ENCODE data around the gene EFNA3. TPM values are rescaled to one million over a fixed set of nuclear protein-coding genes. Genes with fewer than 3 reads are reported as not detected.

EFNA3 gene
- total and polyA plus RNA-seq, 9 of the 15 experiments (the other 6 are each of a cell fraction or from before 2014, with no cell fraction given), result 0.59 to 7.9 (median 4.7) TPM

DNA sequence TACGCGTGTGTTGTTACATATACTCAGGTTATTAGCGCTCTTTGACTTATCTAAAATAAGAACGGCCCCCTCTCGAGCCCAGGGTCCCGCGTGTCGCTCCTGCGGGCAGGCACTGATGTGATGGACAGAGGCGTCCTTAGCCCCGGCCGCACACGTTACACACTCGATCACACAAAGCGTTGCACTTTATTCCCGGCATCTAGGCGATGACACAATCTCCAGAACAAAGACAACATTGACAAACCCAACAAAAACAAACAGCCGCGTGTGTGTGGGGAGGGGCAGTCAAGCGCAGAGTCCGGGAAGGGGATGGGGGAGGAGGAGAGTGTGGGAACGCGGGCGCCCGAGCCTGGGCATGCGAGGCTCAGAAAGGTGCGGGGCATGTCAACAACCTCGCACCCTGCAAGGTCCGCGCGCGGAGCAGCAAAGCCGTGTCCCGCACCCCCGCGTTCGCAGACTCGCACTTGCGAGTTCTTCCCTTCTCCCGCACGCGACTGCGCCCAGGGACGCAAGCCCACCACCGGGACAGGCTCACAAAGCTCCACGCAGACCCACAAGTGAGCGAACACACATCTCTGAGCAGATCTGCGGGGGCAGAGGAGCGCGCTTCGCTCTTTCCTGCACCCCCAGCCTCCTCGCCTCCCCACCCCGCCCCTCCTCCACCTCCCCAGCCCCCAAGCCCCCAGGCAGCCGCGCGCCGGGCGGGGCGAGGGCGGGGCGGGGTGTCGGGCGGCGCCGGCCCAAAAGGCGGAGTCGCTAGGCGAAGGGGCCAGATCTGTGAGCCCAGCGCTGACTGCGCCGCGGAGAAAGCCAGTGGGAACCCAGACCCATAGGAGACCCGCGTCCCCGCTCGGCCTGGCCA lies 48.7 kb downstream of the EFNA3 start, which contains the start of gene EFNA1 (continued):
- TF ChIP-seq HNRNPLL (IDR thresholded peaks at IDR 0.05; ENCODE audit: low read depth, low read length, poor library complexity, severe bottlenecking), result peak; percentile 97
- peak; percentile 22; the same call in 1 of the 2 replicates for TF ChIP-seq SMARCE1 (IDR thresholded peaks at IDR 0.05)
- peak; percentile 75; the same call in 1 of the 2 replicates for TF ChIP-seq SAFB (IDR thresholded peaks at IDR 0.05; ENCODE audit: borderline replicate concordance, low read depth, low read length)
- peak; percentile 7 for TF ChIP-seq CCNT2 (IDR thresholded peaks at IDR 0.05; ENCODE audit: borderline replicate concordance, extremely low read depth, insufficient read length, low read depth, low read length)
- no peak for TF ChIP-seq PBX2 (CRISPR knock-in tag; IDR thresholded peaks at IDR 0.05; ENCODE audit: low read depth)
- no peak for TF ChIP-seq PBX2 (tag; conservative IDR thresholded peaks at IDR 0.05; ENCODE audit: low read depth)
- 0 out of 2 replicates have a peak, but pooled peaks have one; percentile 13 for TF ChIP-seq CREM (IDR thresholded peaks at IDR 0.05; ENCODE audit: low read depth)
- TF ChIP-seq, protein P1, sequence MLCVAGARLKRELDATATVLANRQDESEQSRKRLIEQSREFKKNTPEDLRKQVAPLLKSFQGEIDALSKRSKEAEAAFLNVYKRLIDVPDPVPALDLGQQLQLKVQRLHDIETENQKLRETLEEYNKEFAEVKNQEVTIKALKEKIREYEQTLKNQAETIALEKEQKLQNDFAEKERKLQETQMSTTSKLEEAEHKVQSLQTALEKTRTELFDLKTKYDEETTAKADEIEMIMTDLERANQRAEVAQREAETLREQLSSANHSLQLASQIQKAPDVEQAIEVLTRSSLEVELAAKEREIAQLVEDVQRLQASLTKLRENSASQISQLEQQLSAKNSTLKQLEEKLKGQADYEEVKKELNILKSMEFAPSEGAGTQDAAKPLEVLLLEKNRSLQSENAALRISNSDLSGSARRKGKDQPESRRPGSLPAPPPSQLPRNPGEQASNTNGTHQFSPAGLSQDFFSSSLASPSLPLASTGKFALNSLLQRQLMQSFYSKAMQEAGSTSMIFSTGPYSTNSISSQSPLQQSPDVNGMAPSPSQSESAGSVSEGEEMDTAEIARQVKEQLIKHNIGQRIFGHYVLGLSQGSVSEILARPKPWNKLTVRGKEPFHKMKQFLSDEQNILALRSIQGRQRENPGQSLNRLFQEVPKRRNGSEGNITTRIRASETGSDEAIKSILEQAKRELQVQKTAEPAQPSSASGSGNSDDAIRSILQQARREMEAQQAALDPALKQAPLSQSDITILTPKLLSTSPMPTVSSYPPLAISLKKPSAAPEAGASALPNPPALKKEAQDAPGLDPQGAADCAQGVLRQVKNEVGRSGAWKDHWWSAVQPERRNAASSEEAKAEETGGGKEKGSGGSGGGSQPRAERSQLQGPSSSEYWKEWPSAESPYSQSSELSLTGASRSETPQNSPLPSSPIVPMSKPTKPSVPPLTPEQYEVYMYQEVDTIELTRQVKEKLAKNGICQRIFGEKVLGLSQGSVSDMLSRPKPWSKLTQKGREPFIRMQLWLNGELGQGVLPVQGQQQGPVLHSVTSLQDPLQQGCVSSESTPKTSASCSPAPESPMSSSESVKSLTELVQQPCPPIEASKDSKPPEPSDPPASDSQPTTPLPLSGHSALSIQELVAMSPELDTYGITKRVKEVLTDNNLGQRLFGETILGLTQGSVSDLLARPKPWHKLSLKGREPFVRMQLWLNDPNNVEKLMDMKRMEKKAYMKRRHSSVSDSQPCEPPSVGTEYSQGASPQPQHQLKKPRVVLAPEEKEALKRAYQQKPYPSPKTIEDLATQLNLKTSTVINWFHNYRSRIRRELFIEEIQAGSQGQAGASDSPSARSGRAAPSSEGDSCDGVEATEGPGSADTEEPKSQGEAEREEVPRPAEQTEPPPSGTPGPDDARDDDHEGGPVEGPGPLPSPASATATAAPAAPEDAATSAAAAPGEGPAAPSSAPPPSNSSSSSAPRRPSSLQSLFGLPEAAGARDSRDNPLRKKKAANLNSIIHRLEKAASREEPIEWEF (CRISPR knock-in tag; IDR thresholded peaks at IDR 0.05), result no peak
- TF ChIP-seq POLR2G (IDR thresholded peaks at IDR 0.05; ENCODE audit: low read depth, low read length), result peak; percentile 76
- TF ChIP-seq, protein P2, sequence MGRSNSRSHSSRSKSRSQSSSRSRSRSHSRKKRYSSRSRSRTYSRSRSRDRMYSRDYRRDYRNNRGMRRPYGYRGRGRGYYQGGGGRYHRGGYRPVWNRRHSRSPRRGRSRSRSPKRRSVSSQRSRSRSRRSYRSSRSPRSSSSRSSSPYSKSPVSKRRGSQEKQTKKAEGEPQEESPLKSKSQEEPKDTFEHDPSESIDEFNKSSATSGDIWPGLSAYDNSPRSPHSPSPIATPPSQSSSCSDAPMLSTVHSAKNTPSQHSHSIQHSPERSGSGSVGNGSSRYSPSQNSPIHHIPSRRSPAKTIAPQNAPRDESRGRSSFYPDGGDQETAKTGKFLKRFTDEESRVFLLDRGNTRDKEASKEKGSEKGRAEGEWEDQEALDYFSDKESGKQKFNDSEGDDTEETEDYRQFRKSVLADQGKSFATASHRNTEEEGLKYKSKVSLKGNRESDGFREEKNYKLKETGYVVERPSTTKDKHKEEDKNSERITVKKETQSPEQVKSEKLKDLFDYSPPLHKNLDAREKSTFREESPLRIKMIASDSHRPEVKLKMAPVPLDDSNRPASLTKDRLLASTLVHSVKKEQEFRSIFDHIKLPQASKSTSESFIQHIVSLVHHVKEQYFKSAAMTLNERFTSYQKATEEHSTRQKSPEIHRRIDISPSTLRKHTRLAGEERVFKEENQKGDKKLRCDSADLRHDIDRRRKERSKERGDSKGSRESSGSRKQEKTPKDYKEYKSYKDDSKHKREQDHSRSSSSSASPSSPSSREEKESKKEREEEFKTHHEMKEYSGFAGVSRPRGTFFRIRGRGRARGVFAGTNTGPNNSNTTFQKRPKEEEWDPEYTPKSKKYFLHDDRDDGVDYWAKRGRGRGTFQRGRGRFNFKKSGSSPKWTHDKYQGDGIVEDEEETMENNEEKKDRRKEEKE (IDR thresholded peaks at IDR 0.05; ENCODE audit: borderline replicate concordance in 1 of 2, control insufficient read depth in 1 of 2, low read depth in 2 of 2, low read length in 1 of 2), result no peak
- TF ChIP-seq TFAP4 (CRISPR knock-in tag; IDR thresholded peaks at IDR 0.05; ENCODE audit: borderline replicate concordance), result no peak
- TF ChIP-seq TBP (optimal IDR thresholded peaks at IDR 0.05; ENCODE audit: low read depth, low read length), result peak; percentile 12
